HG03196 (cell line): ENCODE results near the gene MT1HL1.
"Not testable (repeated sequence)": the region's sequence is repeated elsewhere in the genome, so short reads cannot be mapped to it uniquely, and the experiment has no call there.

Experiments used
- ATAC-seq: cut with Tn5 transposase; IDR thresholded peaks from one replicate; pipeline ENCODE4 v1.9.1; 2021; ENCODE audit not compliant: unreplicated experiment

The MT1HL1 gene

GRCh38 chr1:237018896-237019295 lies 14.7 kb upstream of the MT1HL1 start:
- ATAC-seq = no peak

- no peak for ATAC-seq
Measured at GRCh38 chr1:237016626-237017025, 12.4 kb upstream of the MT1HL1 start.

GRCh38 chr1:237013608-237014007 lies 9.4 kb upstream of the MT1HL1 start:
- ATAC-seq = no peak

- ATAC-seq = no peak
Measured at GRCh38 chr1:237012788-237013383, 8.6 kb upstream of the MT1HL1 start.

- ATAC-seq = no peak
Measured at GRCh38 chr1:237012361-237012760, 8.1 kb upstream of the MT1HL1 start.

GRCh38 chr1:237011432-237011831 lies 7.2 kb upstream of the MT1HL1 start:
- no peak for ATAC-seq

- ATAC-seq = no peak
Measured at GRCh38 chr1:237009611-237010010, 5.4 kb upstream of the MT1HL1 start.

GRCh38 chr1:237007147-237007881 lies 3.1 kb upstream of the MT1HL1 start:
- no peak for ATAC-seq

GRCh38 chr1:237005674-237006073 lies 1.4 kb upstream of the MT1HL1 start:
- ATAC-seq = no peak

- ATAC-seq = no peak
Measured at GRCh38 chr1:237003516-237003915, 725 bp downstream of the MT1HL1 start.

GRCh38 chr1:237000191-237000590 lies 4.0 kb downstream of the MT1HL1 start:
- ATAC-seq = no peak

GRCh38 chr1:236998546-236998945 lies 5.7 kb downstream of the MT1HL1 start:
- no peak for ATAC-seq

- ATAC-seq = no peak
Measured at GRCh38 chr1:236997882-236998281, 6.4 kb downstream of the MT1HL1 start.

GRCh38 chr1:236997361-236997760 lies 6.9 kb downstream of the MT1HL1 start:
- no peak for ATAC-seq

- no peak for ATAC-seq
Measured at GRCh38 chr1:236994450-236994849, 9.8 kb downstream of the MT1HL1 start.

- ATAC-seq = no peak
Measured at GRCh38 chr1:236992449-236992848, 11.8 kb downstream of the MT1HL1 start.

GRCh38 chr1:236990052-236990445 lies 14.2 kb downstream of the MT1HL1 start:
- no peak for ATAC-seq

GRCh38 chr1:236989290-236990051 lies 14.8 kb downstream of the MT1HL1 start:
- no peak for ATAC-seq

- ATAC-seq = no peak
Measured at GRCh38 chr1:236983818-236984217, 20.4 kb downstream of the MT1HL1 start.

GRCh38 chr1:236982380-236982779 lies 21.9 kb downstream of the MT1HL1 start:
- ATAC-seq = no peak

- ATAC-seq = not testable (repeated sequence)
Measured at GRCh38 chr1:236981431-236981830, 22.8 kb downstream of the MT1HL1 start.

- ATAC-seq = no peak
Measured at GRCh38 chr1:236980673-236981072, 23.6 kb downstream of the MT1HL1 start.
